GM12873 (cell line): ENCODE measurements around the gene GPR34.

Experiments used
- CTCF ChIP-seq: IDR thresholded peaks from 2 replicates; pipeline ENCODE4 v1.5.1; 2012; ENCODE audit warnings: low read depth, mild to moderate bottlenecking, moderate library complexity, low read length, control low read depth; ENCODE audit not compliant: insufficient read depth; ENCODE audit errors: missing control alignments

GPR34 gene

GRCh38 chrX:41684138-41684537 lies 4.6 kb upstream of the GPR34 start:
- no peak for TF ChIP-seq CTCF

- no peak for TF ChIP-seq CTCF
Observed at GRCh38 chrX:41684940-41685339, 3.8 kb upstream of the GPR34 start.

GRCh38 chrX:41686788-41687187 lies 2.0 kb upstream of the GPR34 start:
- no peak for TF ChIP-seq CTCF

GRCh38 chrX:41688156-41688555 lies 617 bp upstream of the GPR34 start:
- TF ChIP-seq CTCF: no peak

- TF ChIP-seq CTCF: no peak
Observed at GRCh38 chrX:41689711-41690110, 938 bp downstream of the GPR34 start.

GRCh38 chrX:41692162-41692749 lies 3.5 kb downstream of the GPR34 start:
- no peak for TF ChIP-seq CTCF

- TF ChIP-seq CTCF: no peak
Observed at GRCh38 chrX:41693024-41693423, 4.3 kb downstream of the GPR34 start.

GRCh38 chrX:41695426-41695825 lies 6.7 kb downstream of the GPR34 start:
- TF ChIP-seq CTCF: no peak
